Neural progenitor cell (in vitro differentiated cells): ENCODE measurements around the gene RNGTT.

Experiments
- CTCF ChIP-seq: fragments of 200-600 bp; sonication (generic); IDR thresholded peaks from 2 replicates; pipeline ENCODE4 v1.5.1; 2017; ENCODE audit warnings: antibody characterized with exemption, mild to moderate bottlenecking
- EZH2 ChIP-seq: fragments of 200-600 bp; sonication (generic); IDR thresholded peaks from 2 replicates; pipeline ENCODE4 v1.6.1; 2017; ENCODE audit warnings: antibody characterized with exemption, mild to moderate bottlenecking, moderate library complexity
- EZH2phosphoT487 ChIP-seq: fragments of 200-600 bp; sonication (generic); IDR thresholded peaks from 2 replicates; pipeline ENCODE4 v1.6.1; 2017; ENCODE audit warnings: antibody characterized with exemption

DNA sequence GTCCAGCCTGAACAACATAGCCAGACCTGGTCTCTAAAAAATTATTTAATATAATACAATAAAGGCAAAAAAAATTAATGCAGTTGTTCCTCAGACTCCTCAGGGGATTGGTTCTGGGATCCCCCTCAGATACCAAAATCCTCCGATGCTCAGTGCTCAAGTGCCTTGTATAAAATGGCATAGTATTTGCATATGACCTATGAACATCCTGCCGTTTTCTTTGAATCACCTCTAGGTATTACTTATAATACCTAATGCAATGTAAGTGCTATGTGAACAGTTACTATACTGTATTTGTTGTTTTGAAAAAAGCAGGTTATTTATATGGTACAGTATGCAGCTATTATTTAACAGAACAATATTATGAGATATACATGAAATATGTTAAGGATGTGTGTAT, 43.3 kb downstream of the RNGTT start:
- TF ChIP-seq CTCF (no peak), EZH2 (no peak), EZH2phosphoT487 (no peak)
